Measurements from ENCODE around the gene CRELD2. TPM values are rescaled to one million over a fixed set of nuclear protein-coding genes. Genes with fewer than 3 reads are reported as not detected.

CRELD2 gene
- total and polyA plus RNA-seq, 2 of the 4 experiments (the other 2 are of a cell fraction) = 36.2 to 70.7 TPM

GRCh38 chr22:49972163-49973017, 54.0 kb downstream of the CRELD2 start:
- H3K9me1 ChIP-seq (ENCODE audit: insufficient read depth, low read length) = peaks cover 23% of the 10 kb centered on the region
- no peak overlapping the region for H3K56ac ChIP-seq (ENCODE audit: extremely low read depth, insufficient read depth, low read length)
- DNase-seq = no peak
- peak overlapping the region; percentile 95 for H2AFZ ChIP-seq (replicated peaks; ENCODE audit: low read length, poor library complexity)
- 0 out of 2 replicates have a peak overlapping the region, but pooled peaks have one; percentile 27 for H2BK20ac ChIP-seq (ENCODE audit: low read depth, low read length)
- H2BK120ac ChIP-seq (ENCODE audit: low read depth, low read length) = no peak overlapping the region
- H3K14ac ChIP-seq (replicated peaks; ENCODE audit: low read depth, low read length) = peak overlapping the region; percentile 44; the same call in 1 of the 2 replicates
- H2AK9ac ChIP-seq (replicated peaks; ENCODE audit: low read depth, low read length, poor library complexity) = peak overlapping the region; percentile 96
- peaks cover 12 to 21% of the 10 kb centered on the region in 2 experiments; a peak in 3 of 4 replicates for H3K79me1 ChIP-seq (ENCODE audit: low read depth in 1 of 2, low read length in 2 of 2)
- no TSS peak for BruUV-seq (replicated peaks)
- H3K9ac ChIP-seq (ENCODE audit: low read depth, low read length) = no peak overlapping the region
- no peak overlapping the region for H4K91ac ChIP-seq (ENCODE audit: insufficient read depth, low read depth, low read length)
- no peak overlapping the region for H4K5ac ChIP-seq (ENCODE audit: low read depth, low read length)
- H3K9me3 ChIP-seq (ENCODE audit: control insufficient read depth, insufficient read depth, low read length) = no peaks in the 10 kb centered on the region
- CTCF ChIA-PET = no interaction called here
- H3K4ac ChIP-seq (ENCODE audit: low read depth, low read length) = peak overlapping the region; percentile 89; the same call in 1 of the 2 replicates
- H3K27me3 ChIP-seq (ENCODE audit: control insufficient read depth, insufficient read depth, low read length) = no peaks in the 10 kb centered on the region
- H3K4me1 ChIP-seq (ENCODE audit: control insufficient read depth, insufficient read depth, low read length) = peaks cover 15% of the 10 kb centered on the region
- dilution Hi-C loops (cut with HindIII; ENCODE audit: low sequenced_read_pairs, unreplicated experiment) = no loop called here
- TF ChIP-seq SMC3 (IDR thresholded peaks at IDR 0.05; ENCODE audit: low read depth, low read length) = no peak
- no peak for TF ChIP-seq ELK1 (IDR thresholded peaks at IDR 0.05; ENCODE audit: borderline replicate concordance, low read depth, low read length)
- TF ChIP-seq CHD1 (IDR thresholded peaks at IDR 0.05; ENCODE audit: low read depth, low read length) = no peak
- no peak for TF ChIP-seq USF2 (IDR thresholded peaks at IDR 0.05; ENCODE audit: low read depth, low read length)
- no peak for TF ChIP-seq POLR2A (IDR thresholded peaks at IDR 0.05; ENCODE audit: low read depth, low read length)
- TF ChIP-seq BHLHE40 (IDR thresholded peaks at IDR 0.05; ENCODE audit: low read depth, low read length) = no peak
- TF ChIP-seq MAFK (IDR thresholded peaks at IDR 0.05; ENCODE audit: low read depth, low read length) = no peak
- no peak for TF ChIP-seq CTCF (conservative IDR thresholded peaks at IDR 0.05; ENCODE audit: low read depth, low read length)
- no peak for TF ChIP-seq RCOR1 (IDR thresholded peaks at IDR 0.05; ENCODE audit: insufficient replicate concordance, low read length)
- no peak for TF ChIP-seq MAZ (IDR thresholded peaks at IDR 0.05; ENCODE audit: borderline replicate concordance, low read depth, low read length)
- no peak for TF ChIP-seq RFX5 (IDR thresholded peaks at IDR 0.05; ENCODE audit: low read depth, low read length)
- no peak for TF ChIP-seq NFE2L2 (IDR thresholded peaks at IDR 0.05; ENCODE audit: low read depth, low read length)
- 0 out of 2 replicates have a peak, but pooled peaks cover 4% of the 10 kb centered on the region for H4K20me1 ChIP-seq (ENCODE audit: insufficient read depth, low read length)
- ATAC-seq (ENCODE audit: low read depth) = no peak
- no peak overlapping the region; the same call in 1 of the 2 replicates for H3K4me2 ChIP-seq (ENCODE audit: low read depth, low read length)
- POLR2A ChIA-PET (ENCODE audit: unreplicated experiment) = no interaction called here
- H3K36me3 ChIP-seq (ENCODE audit: control insufficient read depth, insufficient read depth, low read length) = no peaks in the 10 kb centered on the region
- H4K8ac ChIP-seq (ENCODE audit: low read depth in 2 of 2, low read length in 2 of 2) = peak overlapping the region in 1 of 2 experiments; percentile 15; a peak in 2 of 4 replicates
- intact Hi-C loops (cut with micrococcal nuclease) = loop anchor here (10.0 kb wide), 1 partner anchor 232 kb away; the partner anchor contains the start of gene SELENOO
- peak overlapping the region; percentile 63 for H2BK5ac ChIP-seq (ENCODE audit: low read depth, low read length, poor library complexity, severe bottlenecking)
- WGBS, 2 experiments (ENCODE audit: extremely low coverage in 2 of 2, insufficient read length in 1 of 2) = 42 to 100% methylated on average over 1 to 18 of the region's 45 CpGs
- H3K18ac ChIP-seq (ENCODE audit: low read depth, low read length) = no peak overlapping the region; the same call in 1 of the 2 replicates
- no peak overlapping the region; the same call in 1 of the 2 replicates for H3K4me3 ChIP-seq (ENCODE audit: insufficient read depth, low read depth, low read length)
- peak overlapping the region; percentile 70 for H3K23ac ChIP-seq (ENCODE audit: low read depth, low read length)
- peak overlapping the region; percentile 94; the same call in 1 of the 3 replicates for H2BK15ac ChIP-seq (ENCODE audit: low read depth, low read length)
- no peak overlapping the region for H3K27ac ChIP-seq (ENCODE audit: insufficient read depth, low read length)
- H2AK5ac ChIP-seq (ENCODE audit: low read depth, low read length) = peak overlapping the region; percentile 97; the same call in 1 of the 2 replicates
- in situ Hi-C loops (cut with MboI; ENCODE audit: low sequenced_read_pairs) = no loop called here

Data from IMR-90 (cell line).